HG02885 (cell line): ENCODE data around the gene ZCCHC4.
"Not testable (repeated sequence)": the region's sequence is repeated elsewhere in the genome, so short reads cannot be mapped to it uniquely, and the experiment has no call there.

Experiments used
- ATAC-seq: cut with Tn5 transposase; IDR thresholded peaks from one replicate; pipeline ENCODE4 v1.9.1; 2021; ENCODE audit warnings: mild to moderate bottlenecking; ENCODE audit not compliant: unreplicated experiment, poor library complexity

The ZCCHC4 gene

GRCh38 chr4:25372549-25372948 lies 60.0 kb downstream of the ZCCHC4 start:
- not testable (repeated sequence) for ATAC-seq

DNA sequence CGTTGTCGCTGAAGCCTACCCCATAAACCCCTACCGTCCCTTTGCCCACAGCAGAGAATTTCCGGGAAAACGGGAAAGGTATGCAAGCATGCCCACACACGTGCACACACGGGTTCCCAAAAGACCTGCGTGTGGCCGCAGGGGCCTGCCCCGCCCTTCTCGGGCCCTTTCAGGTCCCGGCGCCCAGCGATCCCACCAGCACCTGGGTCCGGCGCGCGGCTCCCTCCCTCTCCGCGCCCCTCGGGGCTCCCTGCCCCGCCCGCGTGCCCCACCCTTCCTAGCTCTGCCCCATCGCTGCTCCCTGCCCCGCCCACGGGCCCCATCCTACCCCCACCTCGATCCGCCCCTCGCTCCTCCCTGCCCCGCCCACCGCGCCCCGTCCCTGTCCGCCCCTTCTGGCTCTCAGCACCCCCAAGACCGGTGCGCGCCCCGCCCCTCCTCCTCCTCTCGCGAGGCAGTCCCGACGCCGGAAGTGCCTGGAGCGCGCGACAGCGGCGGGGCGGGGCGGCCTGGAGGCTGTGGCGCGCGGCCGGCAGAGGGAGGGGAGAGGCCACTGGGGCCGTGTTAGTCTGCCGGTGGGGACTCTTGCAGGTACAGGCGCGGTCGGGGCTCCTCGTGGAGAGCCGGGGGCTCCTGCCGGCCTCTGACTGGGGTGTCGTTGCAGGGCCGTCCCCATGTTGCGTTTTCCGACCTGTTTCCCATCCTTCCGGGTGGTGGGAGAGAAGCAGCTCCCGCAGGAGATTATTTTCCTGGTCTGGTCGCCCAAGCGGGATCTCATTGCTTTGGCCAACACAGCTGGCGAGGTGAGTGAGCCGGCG lies 64.4 kb downstream of the ZCCHC4 start, which contains the start of gene ANAPC4:
Gene ANAPC4, plus strand, starts transcription at position 510 of the 818 bp plus-strand sequence. Its CDS starts 165 bp downstream, at position 675.
- peak; percentile 97 for ATAC-seq

GRCh38 chr4:25377572-25378436 lies 65.2 kb downstream of the ZCCHC4 start:
- ATAC-seq: peak; percentile 15

- no peak for ATAC-seq
Observed at GRCh38 chr4:25378437-25378743, 65.8 kb downstream of the ZCCHC4 start.

DNA sequence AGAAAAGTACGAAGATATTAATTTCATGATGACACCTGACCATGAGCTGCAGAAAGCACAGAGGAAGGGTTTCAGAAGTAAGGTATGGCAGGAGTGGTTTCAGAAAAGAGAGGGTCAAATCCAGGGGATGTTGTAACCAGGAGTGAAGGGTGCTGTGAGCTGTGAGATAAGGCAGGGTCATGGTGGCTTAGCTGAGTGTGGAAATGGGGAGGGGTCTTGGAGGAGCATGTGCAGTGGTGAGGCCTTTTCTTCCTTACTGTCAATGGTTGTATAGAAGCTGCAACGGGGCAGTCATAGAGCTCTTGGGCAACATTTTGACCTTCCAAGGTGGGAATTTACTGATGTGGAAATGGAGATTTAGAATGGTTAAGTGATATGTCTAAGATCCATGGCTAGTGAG lies 67.0 kb downstream of the ZCCHC4 start:
- no peak for ATAC-seq

DNA sequence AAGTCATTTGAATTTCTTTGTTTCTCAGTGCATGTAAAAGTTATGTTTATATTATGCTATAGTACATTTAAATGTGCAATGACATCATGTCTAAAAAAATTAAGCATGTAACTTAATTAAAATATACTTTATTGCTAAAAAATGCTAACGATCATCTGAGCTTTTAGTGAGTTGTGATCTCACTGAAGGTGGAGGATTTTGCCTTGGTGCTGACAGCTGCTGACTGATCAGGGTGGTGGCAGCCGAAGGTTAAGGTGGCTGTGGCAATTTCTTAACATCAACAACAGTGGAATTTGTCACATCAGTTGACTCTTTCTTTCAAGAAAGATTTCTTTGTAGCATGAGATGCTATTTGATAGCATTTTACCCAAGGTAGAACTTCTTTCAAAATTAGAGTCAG lies 71.1 kb downstream of the ZCCHC4 start:
- no peak for ATAC-seq

GRCh38 chr4:25386926-25387325 lies 74.4 kb downstream of the ZCCHC4 start:
- ATAC-seq: no peak

DNA sequence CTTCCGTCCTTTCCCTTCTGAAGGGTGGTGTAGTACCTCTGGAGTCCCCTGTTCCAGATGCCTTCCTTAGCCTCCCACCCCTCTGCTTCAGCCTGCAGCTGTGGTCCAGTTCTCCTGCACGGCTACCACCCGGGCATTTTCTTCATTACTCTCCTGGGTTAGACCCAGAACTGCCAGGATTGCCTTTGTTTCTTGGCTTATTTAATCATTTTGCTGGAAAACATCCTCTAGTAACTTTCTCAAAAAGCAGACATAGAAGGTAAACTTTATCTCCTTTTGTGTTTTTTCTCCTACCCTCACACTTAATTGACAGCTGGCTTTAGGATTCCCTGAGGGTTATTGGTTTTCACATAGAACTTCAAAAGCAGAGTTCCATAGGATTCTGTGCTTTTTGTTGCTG lies 84.7 kb downstream of the ZCCHC4 start:
- no peak for ATAC-seq

GRCh38 chr4:25399510-25399909 lies 86.9 kb downstream of the ZCCHC4 start:
- ATAC-seq: no peak

DNA sequence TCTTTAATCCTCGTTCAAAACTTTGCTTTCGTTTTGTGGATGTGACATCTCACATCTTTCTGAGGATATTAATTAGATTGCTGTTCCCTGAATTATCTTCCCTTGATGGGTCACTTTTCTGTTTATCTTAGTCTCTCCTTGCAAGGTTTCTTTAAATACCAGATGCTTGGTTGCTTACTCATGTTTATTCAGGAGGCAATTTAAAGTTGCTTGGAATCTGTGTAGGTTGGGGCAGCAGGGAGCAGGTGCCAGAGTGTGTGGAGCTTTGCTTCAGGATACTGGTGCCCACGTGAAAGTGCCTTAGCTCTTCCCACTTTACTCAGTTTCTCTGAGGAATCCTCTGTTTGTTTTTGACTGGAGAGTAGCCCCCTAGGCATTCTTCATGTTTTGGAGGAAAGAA lies 88.5 kb downstream of the ZCCHC4 start:
- ATAC-seq: no peak

- ATAC-seq: no peak
Observed at GRCh38 chr4:25402521-25402920, 89.9 kb downstream of the ZCCHC4 start.

DNA sequence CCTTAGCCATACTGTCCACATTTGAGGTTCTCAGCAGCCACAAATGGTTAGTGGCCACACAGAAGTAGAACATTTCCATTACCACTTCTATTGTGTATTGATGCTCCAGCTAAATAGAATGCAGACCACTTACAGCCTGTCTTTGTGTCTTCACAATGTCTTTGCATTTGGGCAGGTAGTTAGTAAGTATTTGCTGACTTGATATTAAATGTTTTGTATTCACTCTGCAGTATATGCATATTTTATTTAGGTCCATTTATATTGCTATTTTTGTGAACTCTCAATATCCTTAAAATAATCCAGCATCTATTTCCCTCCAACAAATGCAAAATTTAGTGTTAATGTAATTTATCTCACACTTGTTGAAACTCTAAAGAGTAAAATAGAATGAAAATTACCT lies 91.1 kb downstream of the ZCCHC4 start:
- ATAC-seq: no peak

DNA sequence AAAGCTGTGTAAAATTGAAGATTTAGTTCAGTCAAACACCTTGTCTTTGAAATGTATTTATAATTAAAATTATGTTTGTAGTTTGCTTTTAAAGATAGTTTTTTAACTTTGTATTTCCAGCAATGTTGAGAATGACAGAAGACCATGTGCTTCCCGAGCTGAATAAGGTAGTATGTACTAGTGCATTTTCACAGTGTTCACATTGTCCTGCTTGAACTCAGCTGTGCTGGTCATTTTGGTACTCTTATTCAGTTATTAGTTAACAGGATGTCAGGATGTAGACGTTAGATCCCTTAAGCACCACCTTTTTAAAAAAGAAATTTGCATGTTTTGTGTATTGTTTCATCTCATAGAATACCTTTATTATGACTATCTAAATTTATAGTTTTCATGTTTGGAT lies 92.9 kb downstream of the ZCCHC4 start:
- ATAC-seq: no peak

- no peak for ATAC-seq
Observed at GRCh38 chr4:25406081-25406692, 93.6 kb downstream of the ZCCHC4 start.

DNA sequence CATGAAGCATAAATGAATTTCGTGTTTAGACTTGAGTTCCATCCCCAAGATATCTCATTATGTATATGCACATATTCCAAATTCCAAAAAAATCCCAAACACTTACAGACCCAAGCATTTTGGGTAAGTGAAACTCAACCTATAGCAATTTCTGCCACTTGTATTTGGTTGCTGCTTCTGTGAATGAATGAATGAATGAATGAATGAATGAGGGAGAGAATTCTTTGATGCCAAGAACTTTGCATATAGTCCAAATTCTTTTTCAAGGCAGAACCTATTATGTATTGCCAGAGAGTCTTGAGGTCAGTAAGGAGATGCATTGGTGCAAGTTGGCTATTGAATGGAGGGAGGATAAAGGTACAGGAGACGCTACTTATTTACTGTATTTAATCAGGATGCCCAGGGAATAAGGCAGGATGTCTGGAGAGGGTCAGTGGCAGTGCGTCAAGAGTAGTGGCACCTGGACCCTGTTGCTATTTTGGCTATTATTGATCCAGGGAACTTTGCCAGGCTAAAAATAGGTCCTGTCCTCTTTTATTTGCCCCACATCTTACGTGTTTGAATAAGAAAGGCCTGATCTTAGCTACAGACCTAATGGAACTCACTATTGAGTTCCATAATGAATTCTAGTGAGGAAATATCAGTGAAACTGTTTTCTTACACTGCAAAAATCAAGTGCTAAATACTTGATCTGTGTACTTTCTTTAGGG lies 98.4 kb downstream of the ZCCHC4 start:
- ATAC-seq: no peak

DNA sequence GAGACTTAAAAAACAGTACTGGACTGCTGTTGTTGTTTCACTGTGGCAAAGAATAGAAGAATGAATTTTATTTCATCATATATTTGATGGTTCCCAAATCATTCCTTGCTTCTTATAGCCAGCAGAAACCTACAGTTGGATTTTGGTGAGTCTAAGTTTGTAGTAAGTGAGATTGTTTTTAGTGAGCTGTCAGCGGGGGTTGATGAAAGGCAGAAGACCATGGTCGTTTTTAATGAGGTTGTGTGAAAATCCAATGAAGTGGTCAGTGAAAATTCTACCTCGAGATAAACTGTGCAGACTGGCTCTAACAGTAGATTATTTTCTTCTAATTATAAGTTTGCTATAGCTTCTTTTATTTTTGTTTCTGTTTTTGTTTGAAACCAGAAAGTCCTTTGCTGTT lies 100.7 kb downstream of the ZCCHC4 start:
- ATAC-seq: no peak

DNA sequence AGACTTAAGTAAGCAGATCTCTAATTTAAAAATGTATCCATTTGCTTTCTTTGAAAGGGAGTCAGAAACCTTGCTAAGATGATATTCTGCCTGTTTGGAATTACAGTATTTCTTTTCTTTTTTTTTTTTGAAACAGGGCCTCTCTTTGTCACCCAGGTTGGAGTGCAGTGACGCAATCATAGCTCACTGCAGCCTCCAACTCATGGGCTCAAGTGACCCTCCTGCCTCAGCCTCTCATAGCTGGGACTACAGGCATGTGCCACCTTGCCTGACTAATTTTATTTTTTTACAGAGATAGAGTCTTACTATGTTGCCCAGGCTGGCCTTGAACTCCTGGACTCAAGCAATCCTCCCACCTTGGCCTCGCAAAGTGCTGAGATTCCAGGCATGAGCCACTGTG lies 104.4 kb downstream of the ZCCHC4 start:
- no peak for ATAC-seq
